A549 (cell line): Measurements from ENCODE around the gene EDIL3.

Experiments used
- EP300 ChIP-seq, 2 experiments: fragments of >200 bp; sonication (Bioruptor Twin); formaldehyde crosslinking; IDR thresholded peaks; 2 replicates in 1 of 2; 3 replicates in 1 of 2; pipeline ENCODE4 v1.6.1; 2016 to 2017
- RAD21 ChIP-seq, 2 experiments: fragments of >200 bp in 1 of 2; sonication (Bioruptor Twin) in 1 of 2; formaldehyde crosslinking in 1 of 2; IDR thresholded peaks in 1 of 2; conservative IDR thresholded peaks in 1 of 2; 2 replicates in 1 of 2; 3 replicates in 1 of 2; pipeline ENCODE4 v1.6.1; 2012 to 2018; ENCODE audit warnings: inconsistent platforms in 1 of 2
- ZC3H11A ChIP-seq: fragments of 450-650 bp; IDR thresholded peaks from 2 replicates; pipeline ENCODE4 v1.6.1; 2014; ENCODE audit warnings: antibody characterized with exemption, mild to moderate bottlenecking
- TF ChIP-seq, protein P1 (sequence below): IDR thresholded peaks from 2 replicates; pipeline ENCODE4 v1.6.1; 2012

DNA sequence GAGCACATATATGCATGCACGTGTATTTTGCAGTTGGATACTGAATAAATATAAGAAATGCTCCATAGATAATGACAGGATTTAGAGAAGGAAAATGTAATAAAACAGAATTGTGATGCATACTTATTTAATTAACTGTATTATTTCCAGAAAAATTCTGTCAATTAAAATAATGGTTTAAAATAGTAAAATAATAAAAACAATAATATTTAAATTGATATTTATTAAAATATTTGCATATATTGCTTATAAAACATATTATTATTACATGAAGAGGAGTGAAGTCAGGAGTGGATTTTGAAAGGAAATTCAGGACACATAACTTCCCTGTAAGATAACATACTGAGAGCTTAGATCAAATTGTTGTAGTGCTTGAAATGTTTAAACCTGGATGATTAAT is 21.4 kb upstream of the EDIL3 start:
- TF ChIP-seq, protein P1, sequence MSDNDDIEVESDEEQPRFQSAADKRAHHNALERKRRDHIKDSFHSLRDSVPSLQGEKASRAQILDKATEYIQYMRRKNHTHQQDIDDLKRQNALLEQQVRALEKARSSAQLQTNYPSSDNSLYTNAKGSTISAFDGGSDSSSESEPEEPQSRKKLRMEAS, result no peak
- TF ChIP-seq RAD21 (conservative IDR thresholded peaks at IDR 0.05 in 1 of 2, IDR thresholded peaks at IDR 0.05 in 1 of 2), result no peak
- no peak for TF ChIP-seq EP300 (IDR thresholded peaks at IDR 0.05)
- no peak for TF ChIP-seq ZC3H11A
